Effector CD8-positive, alpha-beta T cell (primary cell): ENCODE data around the gene VPS26A.
A peak's percentile ranks its signal among the peaks of the same experiment; 100 is the strongest.

Experiments
- DNase-seq: peaks from one replicate; lab custom pipeline; 2025; lab: John Stamatoyannopoulos, UW

VPS26A gene

DNA sequence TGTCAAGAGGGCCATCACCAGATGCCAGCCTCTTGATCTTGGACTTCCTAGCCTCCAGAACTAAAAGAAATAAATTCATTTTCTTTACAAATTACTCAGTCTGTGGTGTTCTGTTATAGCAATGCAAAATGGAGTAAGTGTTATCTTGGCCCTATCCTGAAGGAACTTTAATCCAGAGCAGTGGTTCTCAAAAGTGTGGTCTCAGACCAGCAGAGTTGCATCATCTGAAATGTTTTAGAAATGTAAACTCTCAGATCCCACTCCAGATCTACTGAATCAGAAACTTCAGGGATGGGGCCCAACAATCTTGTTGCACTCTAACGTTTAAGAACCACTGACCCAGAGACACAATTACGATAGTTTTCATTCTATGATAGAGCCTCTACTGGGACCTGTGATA, 52.8 kb downstream of the VPS26A start:
- no peak for DNase-seq

- no peak for DNase-seq
Measured at GRCh38 chr10:69179089-69179742, 55.2 kb downstream of the VPS26A start.

DNA sequence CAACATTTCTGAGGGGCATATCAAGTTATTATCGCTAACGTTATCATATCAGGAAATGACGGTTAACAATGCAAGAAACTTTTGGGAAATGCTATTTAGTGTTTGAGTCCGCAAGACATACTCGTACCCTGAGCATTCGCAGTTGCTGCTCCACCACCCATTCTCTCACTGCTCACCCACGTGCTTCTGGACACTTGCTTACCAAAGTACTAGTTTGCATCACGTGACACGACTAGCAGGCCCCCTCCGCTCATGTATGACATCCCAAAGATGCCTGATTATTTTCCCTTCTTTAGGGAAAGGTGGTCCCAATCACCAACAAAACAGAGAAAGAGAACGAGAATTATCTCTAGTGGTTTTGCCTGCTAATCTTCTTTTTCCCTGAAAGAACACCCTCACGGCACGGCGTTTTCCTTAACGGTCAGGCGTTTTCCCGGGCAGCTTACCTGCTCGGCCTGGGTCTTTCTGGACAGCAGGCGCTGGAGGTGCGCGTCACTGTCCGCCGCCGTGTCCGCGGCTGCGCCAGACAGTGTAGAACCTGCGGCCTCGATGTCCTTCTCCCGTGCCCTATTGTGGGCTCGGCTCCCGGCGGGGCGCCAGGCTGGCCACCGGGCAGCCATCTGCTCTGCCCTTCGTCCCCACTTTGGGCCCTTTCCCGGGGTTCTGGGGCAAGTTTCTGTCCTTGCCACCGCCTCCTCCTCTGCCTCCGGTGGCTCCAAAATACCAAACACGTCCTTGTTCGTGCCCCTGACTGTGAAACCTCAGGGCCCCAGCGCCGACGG, 56.0 kb downstream of the VPS26A start, which contains the start of gene SUPV3L1:
Gene SUPV3L1 (plus strand): TSS at position 492 of the 782 bp plus-strand sequence. CDS start 58 bp downstream, at position 550.
- DNase-seq, result peak; percentile 75

- no peak for DNase-seq
Measured at GRCh38 chr10:69180525-69181204, 56.7 kb downstream of the VPS26A start.

- no peak for DNase-seq
Measured at GRCh38 chr10:69181433-69181832, 57.5 kb downstream of the VPS26A start.

GRCh38 chr10:69182005-69182404, 58.0 kb downstream of the VPS26A start:
- DNase-seq, result no peak

GRCh38 chr10:69186524-69186923, 62.5 kb downstream of the VPS26A start:
- no peak for DNase-seq

GRCh38 chr10:69201045-69201444, 77.1 kb downstream of the VPS26A start:
- DNase-seq, result no peak

GRCh38 chr10:69202332-69202731, 78.4 kb downstream of the VPS26A start:
- no peak for DNase-seq

DNA sequence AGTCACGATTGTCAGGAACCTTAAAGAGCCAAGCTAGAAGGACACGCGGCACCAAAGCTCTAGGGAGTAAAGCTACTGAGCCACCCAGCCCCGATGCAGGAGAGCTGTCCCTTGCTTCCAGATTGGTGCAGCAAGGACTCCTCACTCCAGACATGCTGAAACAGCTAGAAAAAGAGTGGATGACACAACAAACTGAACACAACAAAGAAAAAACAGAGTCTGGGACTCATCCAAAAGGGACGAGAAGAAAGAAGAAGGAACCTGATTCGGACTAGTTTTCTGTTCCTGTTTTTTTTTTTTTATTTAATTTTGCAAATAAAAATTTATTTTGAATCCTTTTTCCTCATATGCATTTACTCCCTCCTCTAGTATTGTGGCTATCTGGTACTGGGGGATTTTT, 84.8 kb downstream of the VPS26A start:
- DNase-seq, result no peak

DNA sequence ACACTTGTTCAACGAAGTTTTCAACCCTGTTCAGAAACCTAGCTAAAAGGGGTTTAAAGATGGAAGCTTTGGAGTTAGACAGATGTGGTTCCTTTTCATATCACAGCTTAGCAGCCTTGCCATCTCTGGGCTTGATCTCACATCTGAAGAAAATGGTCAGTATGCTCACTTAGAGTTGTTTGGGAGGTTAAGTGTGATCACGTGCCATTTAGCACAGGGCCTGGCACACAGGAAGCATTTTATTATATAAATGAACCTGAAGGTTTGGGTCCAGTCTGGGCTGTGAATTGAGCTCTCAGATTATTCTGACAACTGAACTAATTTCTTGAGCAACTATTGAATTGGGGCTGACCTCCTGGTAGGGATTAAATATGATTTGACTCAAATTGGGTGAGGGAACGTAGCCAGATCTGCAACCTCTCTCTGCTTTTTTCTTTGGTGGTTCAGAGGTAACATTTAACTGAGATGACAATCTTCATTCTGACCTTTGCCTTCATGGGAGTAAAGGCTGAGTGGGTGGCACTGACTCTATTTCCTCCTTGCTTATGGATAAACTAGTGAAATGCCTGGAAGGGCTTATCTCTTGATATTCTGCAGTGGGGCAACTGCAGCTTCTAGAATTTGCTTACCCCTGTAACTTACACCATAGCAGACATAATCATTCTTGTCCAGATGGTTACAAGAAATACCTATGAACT, 86.0 kb downstream of the VPS26A start:
- DNase-seq, result no peak

- no peak for DNase-seq
Measured at GRCh38 chr10:69211104-69211503, 87.1 kb downstream of the VPS26A start.

DNA sequence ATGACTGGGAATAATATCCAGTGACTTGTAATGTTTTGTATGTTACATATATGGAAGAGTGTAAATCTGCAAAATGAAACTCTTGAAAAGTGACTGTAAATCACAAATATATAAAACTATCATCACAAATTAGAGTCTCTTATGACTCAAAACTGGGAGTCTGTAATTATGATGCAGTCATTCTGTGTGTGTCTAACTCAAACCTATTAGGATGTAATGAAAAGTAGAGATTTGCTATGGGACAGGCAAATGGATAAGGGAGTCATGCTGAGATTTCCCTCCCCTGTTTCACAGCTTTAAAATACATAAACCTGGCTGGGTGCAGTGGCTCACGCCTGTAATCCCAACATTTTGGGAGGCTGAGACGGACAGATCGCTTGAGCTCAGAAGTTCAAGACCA, 87.5 kb downstream of the VPS26A start:
- no peak for DNase-seq

DNA sequence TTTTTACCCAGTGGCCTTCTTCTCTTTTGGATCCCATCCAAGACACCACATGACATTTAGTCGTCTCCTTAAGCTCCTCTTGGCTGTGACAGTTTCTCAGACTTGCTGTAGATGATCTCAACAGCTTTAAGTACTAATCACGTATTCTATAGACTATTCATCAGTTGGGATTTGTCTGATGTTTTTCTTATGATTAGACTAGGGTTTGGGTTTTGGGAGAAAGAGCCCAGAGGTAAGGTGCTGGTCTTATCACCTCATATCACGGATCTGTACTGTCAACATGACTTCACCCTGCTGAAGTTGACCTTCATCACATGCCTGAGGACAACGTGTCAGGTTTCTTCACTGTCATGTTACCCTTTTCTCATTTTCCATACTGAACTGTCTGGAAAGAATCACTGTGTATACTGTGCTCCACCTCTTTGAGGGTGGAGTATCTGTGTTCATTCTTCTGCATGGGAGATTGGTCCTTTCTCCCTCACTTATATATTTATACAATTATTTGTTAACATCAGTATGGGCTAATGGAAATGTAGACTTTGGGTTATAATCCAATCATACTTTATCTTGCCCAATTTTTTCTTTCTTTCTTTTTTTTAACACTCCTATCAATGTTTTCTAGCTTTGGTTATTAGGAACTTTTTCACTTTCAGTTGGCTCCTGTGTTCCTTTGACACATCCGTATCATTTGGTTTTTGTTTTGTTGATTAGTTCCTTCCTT, 89.8 kb downstream of the VPS26A start:
- DNase-seq, result no peak

DNA sequence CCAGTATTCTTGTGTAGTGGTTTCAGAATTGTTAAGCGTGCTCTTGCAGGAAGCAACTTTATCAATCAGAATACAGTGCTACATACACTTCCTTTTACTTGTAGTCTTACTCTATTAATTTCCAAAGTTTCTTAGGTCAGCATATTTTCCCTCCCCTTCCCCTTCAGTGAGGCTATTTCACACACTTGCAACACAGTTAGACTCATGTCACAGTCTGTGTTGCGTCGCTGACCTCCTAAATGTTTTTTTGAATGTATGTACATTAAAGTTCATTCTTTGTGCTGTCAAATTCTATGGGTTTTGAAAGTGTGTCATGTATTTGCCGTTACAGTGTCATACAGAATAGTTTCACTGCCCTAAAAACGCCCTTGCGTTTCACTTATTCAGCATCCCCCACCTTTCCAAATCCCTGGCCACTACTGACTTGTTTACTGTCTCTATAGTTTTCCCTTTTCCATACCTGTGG, 90.7 kb downstream of the VPS26A start:
- no peak for DNase-seq

DNA sequence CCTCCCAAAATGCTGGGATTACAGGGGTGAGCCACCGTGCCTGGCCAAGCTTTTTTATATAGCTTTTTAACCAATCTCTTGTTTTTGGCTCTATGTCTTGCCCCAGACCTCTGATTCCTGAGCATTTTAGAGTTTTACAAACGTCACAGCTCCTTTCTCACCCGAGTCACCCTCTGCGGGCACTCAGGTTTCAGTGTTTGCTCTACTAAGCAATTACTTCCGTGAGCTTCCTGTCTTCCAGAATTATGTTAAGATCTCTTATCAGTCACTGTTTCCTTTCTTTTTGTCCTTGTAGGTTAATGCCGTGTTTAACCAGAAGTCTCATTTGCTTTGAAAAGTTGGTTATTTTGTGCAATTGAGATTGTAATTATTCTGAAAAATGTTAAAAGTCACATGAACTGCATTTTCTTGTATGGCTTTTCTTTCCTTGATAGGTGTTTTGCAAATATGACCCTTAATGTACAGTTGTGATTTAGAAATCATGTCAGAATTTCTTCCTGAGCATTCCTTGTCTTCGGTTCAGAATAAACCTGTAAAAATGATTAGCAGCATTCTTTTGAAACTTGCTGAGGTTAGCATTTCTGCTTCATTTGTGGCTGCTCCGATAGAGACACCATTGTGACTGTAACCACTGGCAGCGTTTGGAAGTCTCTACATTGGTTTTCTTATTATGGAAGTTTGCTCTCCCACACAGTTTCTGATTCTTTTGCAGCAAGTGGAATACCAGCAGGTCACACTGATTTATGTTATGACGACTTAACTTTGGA, 91.6 kb downstream of the VPS26A start:
- no peak for DNase-seq

- no peak for DNase-seq
Measured at GRCh38 chr10:69216577-69217118, 92.7 kb downstream of the VPS26A start.

GRCh38 chr10:69217119-69217754, 93.3 kb downstream of the VPS26A start:
- DNase-seq, result no peak

GRCh38 chr10:69218831-69219230, 94.9 kb downstream of the VPS26A start:
- no peak for DNase-seq

- DNase-seq, result no peak
Measured at GRCh38 chr10:69220041-69220451, 96.1 kb downstream of the VPS26A start, which contains the start of gene HKDC1. Gene HKDC1, plus strand, starts transcription at chr10:69220332. Its CDS starts 104 bp downstream, at chr10:69220436.
